ENCODE measurements around the gene NUFIP2.
A peak's percentile ranks its signal among the peaks of the same experiment; 100 is the strongest.

Gene NUFIP2

DNA sequence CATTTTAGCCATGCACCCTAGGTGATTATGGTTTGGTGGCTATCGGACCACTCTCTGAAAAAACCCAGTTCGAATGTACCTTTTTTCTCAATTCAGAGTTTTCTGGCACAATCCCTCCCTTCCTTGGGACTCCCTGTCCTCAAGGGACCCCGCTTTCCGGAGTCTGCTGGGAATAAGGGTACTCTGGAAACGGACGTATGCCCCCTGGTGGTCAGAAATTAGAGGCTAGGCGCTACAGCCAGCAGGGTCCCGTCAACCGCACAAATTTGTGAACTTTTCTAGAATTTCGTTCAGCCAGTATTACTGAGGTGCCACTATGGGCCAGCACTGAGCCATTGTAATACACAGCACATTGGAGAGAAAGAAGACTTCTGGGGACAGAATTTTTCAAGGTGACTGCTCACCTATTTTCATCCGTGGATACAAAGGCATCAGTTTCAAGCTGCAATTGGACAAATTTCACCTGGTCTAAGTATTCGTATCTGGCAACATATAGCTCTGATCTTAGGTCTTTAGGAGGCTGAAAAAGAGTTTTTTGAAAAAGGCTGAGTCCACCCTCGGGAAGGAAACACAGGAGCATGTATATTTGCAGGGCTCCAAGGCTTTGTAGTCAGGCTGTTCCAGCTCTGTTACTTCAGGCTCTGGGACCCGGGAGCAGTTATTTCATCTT lies 74.4 kb downstream of the NUFIP2 start:
- H3K27ac ChIP-seq (replicated peaks; ENCODE audit: low read length), result no peak overlapping the region
- peak; percentile 80 for DNase-seq (ENCODE audit: low spot score)
- no peak overlapping the region for H2AK5ac ChIP-seq (ENCODE audit: low read depth, low read length)
- peaks cover 2 to 3% of the 10 kb centered on the region in 2 donors for H3K4me1 ChIP-seq (ENCODE audit: control insufficient read depth in 2 of 2, insufficient read depth in 1 of 2, low read depth in 1 of 2, low read length in 2 of 2)
- no peak overlapping the region for H4K91ac ChIP-seq (ENCODE audit: low read depth, low read length, poor library complexity)
- H3K9me3 ChIP-seq (replicated peaks in 1 of 2; ENCODE audit: control insufficient read depth in 2 of 2, insufficient read depth in 1 of 2, low read depth in 1 of 2, low read length in 2 of 2), result no peaks in the 10 kb centered on the region
- no peak overlapping the region for H3K4ac ChIP-seq (ENCODE audit: low read length)
- H4K8ac ChIP-seq (ENCODE audit: low read depth, low read length), result no peak overlapping the region
- no peak overlapping the region for H3K23ac ChIP-seq (ENCODE audit: low read depth, low read length, poor library complexity)
- H2BK5ac ChIP-seq (ENCODE audit: low read length), result no peak overlapping the region
- H3K14ac ChIP-seq (ENCODE audit: low read length), result no peak overlapping the region
- WGBS, 2 donors (ENCODE audit: extremely low coverage in 2 of 2, insufficient read length in 2 of 2, insufficient replicate concordance in 1 of 2), result no CpG with 5 or more reads among the region's 14 CpGs
- no peak overlapping the region for H2BK15ac ChIP-seq (ENCODE audit: low read length)
- H3K18ac ChIP-seq (ENCODE audit: low read length), result no peak overlapping the region
- H3K4me3 ChIP-seq (ENCODE audit: low read length in 2 of 2), result no peak overlapping the region
- H3K36me3 ChIP-seq (replicated peaks in 1 of 2; ENCODE audit: control insufficient read depth in 2 of 2, insufficient read depth in 2 of 2, low read length in 2 of 2), result no peaks in the 10 kb centered on the region
- H2BK120ac ChIP-seq (ENCODE audit: low read depth, low read length), result no peak overlapping the region
- H3K79me1 ChIP-seq (ENCODE audit: low read depth, low read length), result no peaks in the 10 kb centered on the region
- peak overlapping the region; percentile 62 for H2AFZ ChIP-seq (ENCODE audit: low read length)
- no peak overlapping the region for H2BK12ac ChIP-seq (ENCODE audit: low read length)
- H3K27me3 ChIP-seq (ENCODE audit: control insufficient read depth in 3 of 3, insufficient read depth in 3 of 3, low read depth in 1 of 3, low read length in 3 of 3), result no peaks in the 10 kb centered on the region
- no peak overlapping the region for H3K9ac ChIP-seq (ENCODE audit: low read depth, low read length, poor library complexity)
- H3K4me2 ChIP-seq (ENCODE audit: insufficient read depth, low read length, poor library complexity, severe bottlenecking), result no peak overlapping the region

DNA sequence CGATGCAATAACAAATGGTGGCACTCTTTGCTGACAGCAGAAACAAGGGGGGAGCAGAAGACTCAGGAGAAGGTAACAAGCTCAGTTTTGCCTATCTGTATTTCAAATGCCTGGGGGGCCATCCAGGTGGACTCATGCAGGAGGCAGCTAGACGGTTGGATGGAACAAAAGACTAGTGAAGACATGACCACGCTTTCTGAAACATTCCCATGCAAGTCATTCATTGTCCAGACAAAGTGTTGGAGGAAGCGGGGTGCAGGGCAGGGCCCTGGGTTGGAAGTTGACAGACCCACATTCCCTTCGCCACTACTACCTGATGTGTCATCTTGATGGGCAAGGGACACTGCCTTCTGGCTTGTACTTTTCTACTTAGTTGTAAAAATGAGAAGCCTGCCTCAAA lies 77.1 kb downstream of the NUFIP2 start:
- DNase-seq (ENCODE audit: low spot score), result no peak
- H3K9ac ChIP-seq (ENCODE audit: low read depth, low read length, poor library complexity), result no peak overlapping the region
- no CpG with 5 or more reads among the region's 5 CpGs for WGBS, 2 donors (ENCODE audit: extremely low coverage in 2 of 2, insufficient read length in 2 of 2, insufficient replicate concordance in 1 of 2)
- H3K9me3 ChIP-seq (replicated peaks in 1 of 2; ENCODE audit: control insufficient read depth in 2 of 2, insufficient read depth in 1 of 2, low read depth in 1 of 2, low read length in 2 of 2), result no peaks in the 10 kb centered on the region
- no peak overlapping the region for H4K8ac ChIP-seq (ENCODE audit: low read depth, low read length)
- peak overlapping the region; percentile 18 for H3K18ac ChIP-seq (ENCODE audit: low read length)
- no peak overlapping the region for H3K4ac ChIP-seq (ENCODE audit: low read length)
- no peak overlapping the region for H3K23ac ChIP-seq (ENCODE audit: low read depth, low read length, poor library complexity)
- H3K36me3 ChIP-seq (replicated peaks in 1 of 2; ENCODE audit: control insufficient read depth in 2 of 2, insufficient read depth in 2 of 2, low read length in 2 of 2), result no peaks in the 10 kb centered on the region
- H3K27ac ChIP-seq (replicated peaks; ENCODE audit: low read length), result no peak overlapping the region
- H2BK15ac ChIP-seq (ENCODE audit: low read length), result no peak overlapping the region
- no peak overlapping the region for H3K14ac ChIP-seq (ENCODE audit: low read length)
- H3K27me3 ChIP-seq (ENCODE audit: control insufficient read depth in 3 of 3, insufficient read depth in 3 of 3, low read depth in 1 of 3, low read length in 3 of 3), result no peaks in the 10 kb centered on the region
- H2AFZ ChIP-seq (ENCODE audit: low read length), result no peak overlapping the region
- H3K4me2 ChIP-seq (ENCODE audit: insufficient read depth, low read length, poor library complexity, severe bottlenecking), result no peak overlapping the region
- H3K79me1 ChIP-seq (ENCODE audit: low read depth, low read length), result no peaks in the 10 kb centered on the region
- H3K4me3 ChIP-seq (ENCODE audit: low read length in 2 of 2), result no peak overlapping the region
- H3K4me1 ChIP-seq (ENCODE audit: control insufficient read depth in 2 of 2, insufficient read depth in 1 of 2, low read depth in 1 of 2, low read length in 2 of 2), result peaks cover 0 to 4% of the 10 kb centered on the region in 2 donors
- H4K91ac ChIP-seq (ENCODE audit: low read depth, low read length, poor library complexity), result no peak overlapping the region
- no peak overlapping the region for H2BK120ac ChIP-seq (ENCODE audit: low read depth, low read length)
- H2BK12ac ChIP-seq (ENCODE audit: low read length), result no peak overlapping the region
- no peak overlapping the region for H2BK5ac ChIP-seq (ENCODE audit: low read length)
- H2AK5ac ChIP-seq (ENCODE audit: low read depth, low read length), result no peak overlapping the region

- Histone ChIP-seq H4K8ac (ENCODE audit: low read depth, low read length) (no peak overlapping the region), H3K27ac (replicated peaks; ENCODE audit: low read length) (no peak overlapping the region), H3K36me3 (replicated peaks in 1 of 2; ENCODE audit: control insufficient read depth in 2 of 2, insufficient read depth in 2 of 2, low read length in 2 of 2) (no peaks in the 10 kb centered on the region), H3K27me3 (ENCODE audit: control insufficient read depth in 3 of 3, insufficient read depth in 3 of 3, low read depth in 1 of 3, low read length in 3 of 3) (no peaks in the 10 kb centered on the region), H3K4me2 (ENCODE audit: insufficient read depth, low read length, poor library complexity, severe bottlenecking) (no peak overlapping the region), H3K9ac (ENCODE audit: low read depth, low read length, poor library complexity) (no peak overlapping the region), H2AK5ac (ENCODE audit: low read depth, low read length) (no peak overlapping the region), H2BK12ac (ENCODE audit: low read length) (no peak overlapping the region), H3K18ac (ENCODE audit: low read length) (no peak overlapping the region), H3K4ac (ENCODE audit: low read length) (no peak overlapping the region), H3K79me1 (ENCODE audit: low read depth, low read length) (no peaks in the 10 kb centered on the region), H3K4me1 (ENCODE audit: control insufficient read depth in 2 of 2, insufficient read depth in 1 of 2, low read depth in 1 of 2, low read length in 2 of 2) (peaks cover 3 to 9% of the 10 kb centered on the region in 2 donors), H2AFZ (ENCODE audit: low read length) (no peak overlapping the region), H3K23ac (ENCODE audit: low read depth, low read length, poor library complexity) (no peak overlapping the region), H3K9me3 (replicated peaks in 1 of 2; ENCODE audit: control insufficient read depth in 2 of 2, insufficient read depth in 1 of 2, low read depth in 1 of 2, low read length in 2 of 2) (no peaks in the 10 kb centered on the region), H4K91ac (ENCODE audit: low read depth, low read length, poor library complexity) (peak overlapping the region; percentile 40), H3K14ac (ENCODE audit: low read length) (no peak overlapping the region), H2BK5ac (ENCODE audit: low read length) (no peak overlapping the region), H2BK15ac (ENCODE audit: low read length) (no peak overlapping the region), H3K4me3 (ENCODE audit: low read length in 2 of 2) (no peak overlapping the region), H2BK120ac (ENCODE audit: low read depth, low read length) (no peak overlapping the region)
- no peak for DNase-seq (ENCODE audit: low spot score)
- no CpG with 5 or more reads among the region's 6 CpGs for WGBS, 2 donors (ENCODE audit: extremely low coverage in 2 of 2, insufficient read length in 2 of 2, insufficient replicate concordance in 1 of 2)
Measured at GRCh38 chr17:29216181-29216580, 77.8 kb downstream of the NUFIP2 start.

DNA sequence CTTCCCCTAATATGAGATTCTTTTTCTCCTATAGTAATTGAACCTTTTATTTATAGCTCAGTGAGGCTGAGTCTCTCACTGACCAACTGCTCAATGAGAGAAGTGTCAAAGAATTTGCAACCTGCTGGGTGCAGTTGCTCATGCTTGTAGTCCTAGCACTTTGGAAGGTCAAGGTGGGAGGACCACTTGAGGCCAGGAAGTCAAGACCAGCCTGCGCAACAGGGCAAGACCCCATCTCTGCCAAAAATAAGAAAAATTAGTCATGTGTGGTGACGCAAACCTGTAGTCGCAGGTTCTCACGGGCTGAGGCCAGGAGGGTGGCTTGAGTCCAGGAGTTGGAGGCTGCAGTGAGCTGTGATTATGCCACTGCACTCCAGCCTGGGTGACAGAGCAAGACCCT lies 78.2 kb downstream of the NUFIP2 start:
- no peaks in the 10 kb centered on the region for H3K9me3 ChIP-seq (replicated peaks in 1 of 2; ENCODE audit: control insufficient read depth in 2 of 2, insufficient read depth in 1 of 2, low read depth in 1 of 2, low read length in 2 of 2)
- no peak overlapping the region for H3K14ac ChIP-seq (ENCODE audit: low read length)
- no peak overlapping the region for H4K91ac ChIP-seq (ENCODE audit: low read depth, low read length, poor library complexity)
- no peak overlapping the region for H4K8ac ChIP-seq (ENCODE audit: low read depth, low read length)
- H2BK5ac ChIP-seq (ENCODE audit: low read length), result no peak overlapping the region
- H3K36me3 ChIP-seq (replicated peaks in 1 of 2; ENCODE audit: control insufficient read depth in 2 of 2, insufficient read depth in 2 of 2, low read length in 2 of 2), result no peaks in the 10 kb centered on the region
- no peak for DNase-seq (ENCODE audit: low spot score)
- no peak overlapping the region for H2BK15ac ChIP-seq (ENCODE audit: low read length)
- no peak overlapping the region for H3K4me3 ChIP-seq (ENCODE audit: low read length in 2 of 2)
- no peak overlapping the region for H2BK12ac ChIP-seq (ENCODE audit: low read length)
- no peaks in the 10 kb centered on the region for H3K79me1 ChIP-seq (ENCODE audit: low read depth, low read length)
- no peak overlapping the region for H2AFZ ChIP-seq (ENCODE audit: low read length)
- no peaks in the 10 kb centered on the region for H3K27me3 ChIP-seq (ENCODE audit: control insufficient read depth in 3 of 3, insufficient read depth in 3 of 3, low read depth in 1 of 3, low read length in 3 of 3)
- no peak overlapping the region for H2BK120ac ChIP-seq (ENCODE audit: low read depth, low read length)
- H3K18ac ChIP-seq (ENCODE audit: low read length), result no peak overlapping the region
- no peak overlapping the region for H3K23ac ChIP-seq (ENCODE audit: low read depth, low read length, poor library complexity)
- H3K4me2 ChIP-seq (ENCODE audit: insufficient read depth, low read length, poor library complexity, severe bottlenecking), result no peak overlapping the region
- no peak overlapping the region for H3K4ac ChIP-seq (ENCODE audit: low read length)
- no CpG with 5 or more reads among the region's 4 CpGs for WGBS, 2 donors (ENCODE audit: extremely low coverage in 2 of 2, insufficient read length in 2 of 2, insufficient replicate concordance in 1 of 2)
- no peak overlapping the region for H3K27ac ChIP-seq (replicated peaks; ENCODE audit: low read length)
- H2AK5ac ChIP-seq (ENCODE audit: low read depth, low read length), result no peak overlapping the region
- peaks cover 3 to 9% of the 10 kb centered on the region in 2 donors for H3K4me1 ChIP-seq (ENCODE audit: control insufficient read depth in 2 of 2, insufficient read depth in 1 of 2, low read depth in 1 of 2, low read length in 2 of 2)
- H3K9ac ChIP-seq (ENCODE audit: low read depth, low read length, poor library complexity), result no peak overlapping the region

Data from neuronal stem cell (in vitro differentiated cells).